Effector memory CD8-positive, alpha-beta T cell (primary cell): ENCODE measurements around the gene SLC4A9.
"Not testable (repeated sequence)": the region's sequence is repeated elsewhere in the genome, so short reads cannot be mapped to it uniquely, and the experiment has no call there.

ENCODE experiments used
- ATAC-seq: fragments of 150-1000 bp; cut with Tn5 transposase; replicated peaks from 2 replicates; pipeline ENCODE4 v1.10.0; 2021; ENCODE audit warnings: mild to moderate bottlenecking, moderate library complexity
- DNase-seq, 3 experiments: peaks; one replicate each; pipeline ENCODE4 v3.0.0; 2021
- H3K27ac Mint-ChIP-seq, 2 donors: one replicate each; pipeline ENCODE4 v1.8.0; 2022; ENCODE audit warnings: mild to moderate bottlenecking in 2 of 2, mixed read lengths in 2 of 2, moderate library complexity in 2 of 2
- H3K27me3 Mint-ChIP-seq, 2 donors: one replicate each; pipeline ENCODE4 v1.8.0; 2022; ENCODE audit warnings: mixed read lengths in 2 of 2
- H3K36me3 Mint-ChIP-seq: one replicate; pipeline ENCODE4 v1.8.0; 2022; ENCODE audit warnings: mild to moderate bottlenecking, moderate library complexity, mixed read lengths; ENCODE audit not compliant: insufficient read depth
- H3K4me1 Mint-ChIP-seq, 2 donors: one replicate each; pipeline ENCODE4 v1.8.0; 2022; ENCODE audit warnings: low read depth in 2 of 2, mixed read lengths in 2 of 2
- H3K4me3 Mint-ChIP-seq, 2 donors: one replicate each; pipeline ENCODE4 v1.8.0; 2022; ENCODE audit warnings: mild to moderate bottlenecking in 2 of 2, mixed read lengths in 2 of 2, moderate library complexity in 2 of 2
- H3K9me3 Mint-ChIP-seq, 2 donors: one replicate each; pipeline ENCODE4 v1.8.0; 2022; ENCODE audit warnings: mixed read lengths in 2 of 2

The SLC4A9 gene

DNA sequence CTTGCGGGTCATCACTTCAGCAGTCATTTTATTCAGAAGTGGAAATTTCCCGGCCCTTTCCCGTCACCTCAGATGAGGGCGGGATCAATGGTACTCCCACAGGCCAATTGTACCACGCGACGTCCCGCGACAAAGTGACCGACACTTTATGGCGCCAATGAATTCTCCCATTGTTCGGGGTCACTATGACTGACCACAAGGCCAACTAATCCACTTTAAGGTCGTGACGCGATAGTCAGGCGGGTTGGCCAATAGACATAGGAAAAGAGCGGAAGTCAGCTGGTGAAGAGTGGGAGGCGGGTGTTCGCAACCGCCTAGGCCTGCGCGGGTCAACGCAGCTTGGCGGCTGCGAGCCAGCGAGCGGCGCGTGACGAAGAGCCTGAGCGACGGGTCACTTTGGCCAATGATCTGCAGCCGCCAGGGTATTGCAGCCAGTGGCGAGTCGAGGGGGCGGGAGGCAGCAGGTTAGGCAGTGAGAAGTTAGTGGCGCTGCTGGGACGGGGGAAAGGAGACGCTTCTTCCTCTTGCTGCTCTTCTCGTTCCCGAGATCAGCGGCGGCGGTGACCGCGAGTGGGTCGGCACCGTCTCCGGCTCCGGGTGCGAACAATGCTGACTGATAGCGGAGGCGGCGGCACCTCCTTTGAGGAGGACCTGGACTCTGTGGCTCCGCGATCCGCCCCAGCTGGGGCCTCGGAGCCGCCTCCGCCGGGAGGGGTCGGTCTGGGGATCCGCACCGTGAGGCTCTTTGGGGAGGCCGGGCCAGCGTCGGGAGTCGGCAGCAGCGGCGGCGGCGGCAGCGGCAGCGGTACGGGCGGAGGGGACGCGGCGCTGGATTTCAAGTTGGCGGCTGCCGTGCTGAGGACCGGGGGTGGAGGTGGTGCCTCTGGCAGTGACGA lies 41.6 kb downstream of the SLC4A9 start, which contains the start of gene ANKHD1:
Gene ANKHD1 (plus strand): TSS at position 472 of the 896 bp plus-strand sequence. CDS start 135 bp downstream, at position 607.
- no peak within 1 kb of the TSS for H3K27ac Mint-ChIP-seq
- peaks cover 27 to 37% of the 10 kb centered on the region in 2 donors for H3K4me1 Mint-ChIP-seq
- H3K9me3 Mint-ChIP-seq = no peaks in the 10 kb centered on the region
- H3K4me3 Mint-ChIP-seq = no peak within 1 kb of the TSS
- H3K27me3 Mint-ChIP-seq = no peaks in the 10 kb centered on the region
- DNase-seq (peak; percentile 92 to 94 (median 94)), ATAC-seq (peak; percentile 78)
- H3K36me3 Mint-ChIP-seq = peaks cover 15% of the 10 kb centered on the region

DNA sequence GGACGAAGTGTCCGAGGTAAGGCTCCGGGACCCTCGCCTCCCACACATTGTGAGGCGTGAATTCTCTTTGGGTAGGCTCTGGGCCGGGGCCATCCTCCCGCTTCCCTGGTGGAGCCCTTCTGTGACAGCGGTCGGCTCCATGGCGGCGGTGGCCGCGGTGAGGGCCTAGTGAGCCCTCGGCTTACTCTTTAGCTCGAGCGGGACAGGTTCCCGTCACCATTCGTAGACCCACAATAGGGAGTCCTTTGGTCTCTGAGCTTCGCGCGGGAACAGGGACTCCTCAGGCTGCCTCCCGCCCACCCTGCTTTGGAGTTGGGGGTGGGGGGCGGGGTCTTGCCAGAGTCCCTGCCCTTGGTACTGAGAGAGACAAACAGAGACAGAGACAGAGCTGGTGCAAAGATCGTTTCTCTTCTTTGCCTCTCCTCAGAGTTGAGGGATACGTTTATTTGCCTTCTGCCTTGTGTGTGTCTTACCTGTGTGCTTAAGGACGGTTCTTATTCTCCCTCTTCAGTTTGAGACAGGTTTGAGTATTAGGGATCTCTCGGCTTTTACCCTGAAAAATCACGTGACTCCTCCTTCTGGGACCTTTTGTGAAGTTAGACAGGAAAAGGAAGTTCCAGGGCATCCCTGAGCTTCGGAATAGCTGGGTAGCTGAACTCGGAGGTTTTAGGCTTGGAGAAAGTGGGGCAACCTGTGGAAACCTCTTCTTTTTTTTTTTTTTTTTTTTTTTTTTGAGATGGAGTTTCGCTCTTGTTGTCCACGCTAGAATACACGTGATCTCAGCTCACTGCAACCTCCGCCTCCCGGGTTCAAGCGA lies 42.5 kb downstream of the SLC4A9 start:
- peaks cover 27 to 40% of the 10 kb centered on the region in 2 donors for H3K4me1 Mint-ChIP-seq
- DNase-seq (peak; percentile 19 to 45 (median 30)), ATAC-seq (no peak)
- peaks cover 20% of the 10 kb centered on the region for H3K36me3 Mint-ChIP-seq
- no peaks in the 10 kb centered on the region for H3K9me3 Mint-ChIP-seq
- no peak overlapping the region for H3K4me3 Mint-ChIP-seq
- H3K27me3 Mint-ChIP-seq = no peaks in the 10 kb centered on the region
- H3K27ac Mint-ChIP-seq = no peak overlapping the region

DNA sequence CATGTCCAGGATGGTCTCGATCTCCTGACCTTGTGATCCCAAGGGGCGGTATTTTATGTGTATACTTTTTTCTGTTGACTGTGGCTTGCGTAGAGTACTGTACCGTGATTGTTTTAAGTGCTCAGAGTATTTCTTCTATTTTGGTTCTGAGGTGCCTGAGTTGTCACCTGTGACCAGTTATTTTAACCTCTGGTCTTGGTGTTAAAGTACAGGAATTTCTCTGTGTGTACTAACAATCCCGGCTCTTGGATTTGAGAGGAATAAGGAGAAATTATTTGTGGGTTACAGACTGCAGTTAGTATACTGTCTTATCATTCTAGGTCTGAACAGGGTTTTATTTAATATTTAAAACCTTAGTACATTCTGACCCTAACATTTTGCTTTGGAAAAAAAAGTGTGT lies 43.6 kb downstream of the SLC4A9 start:
- Mint-ChIP-seq H3K4me1 (peaks cover 30 to 45% of the 10 kb centered on the region in 2 donors), H3K27ac (no peak overlapping the region), H3K27me3 (no peaks in the 10 kb centered on the region), H3K36me3 (peaks cover 25% of the 10 kb centered on the region), H3K9me3 (no peaks in the 10 kb centered on the region), H3K4me3 (no peak overlapping the region)
- ATAC-seq = no peak
- no peak for DNase-seq

DNA sequence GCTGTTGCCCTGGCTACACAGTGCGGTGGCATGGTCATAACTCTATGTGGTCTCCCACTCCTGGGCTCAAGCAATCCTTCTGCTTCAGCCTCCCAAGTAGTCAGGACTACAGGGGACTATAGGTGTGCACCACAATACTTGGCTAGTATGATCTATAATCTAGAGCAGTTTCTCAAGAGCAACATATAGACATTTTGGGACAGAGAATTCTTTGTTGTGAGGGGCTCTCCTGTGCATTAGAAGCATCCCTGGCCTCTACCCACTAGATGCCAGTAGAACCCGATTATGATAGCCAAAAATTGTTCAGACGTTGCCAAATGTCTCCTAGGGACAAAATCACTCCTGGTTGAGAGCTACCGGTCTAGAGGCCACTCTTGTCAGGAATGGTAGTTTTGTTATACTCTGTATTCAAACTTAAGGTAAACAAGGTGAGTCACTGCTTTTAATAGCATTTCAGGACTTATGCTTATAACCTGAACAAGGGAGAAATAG lies 48.8 kb downstream of the SLC4A9 start:
- H3K9me3 Mint-ChIP-seq = no peaks in the 10 kb centered on the region
- no peak overlapping the region for H3K27ac Mint-ChIP-seq
- DNase-seq (no peak), ATAC-seq (peak; percentile 22)
- peaks cover 27 to 44% of the 10 kb centered on the region in 2 donors for H3K4me1 Mint-ChIP-seq
- H3K4me3 Mint-ChIP-seq = peak overlapping the region in 1 of 2 donors; percentile 18
- peaks cover 42% of the 10 kb centered on the region for H3K36me3 Mint-ChIP-seq
- H3K27me3 Mint-ChIP-seq = no peaks in the 10 kb centered on the region

DNA sequence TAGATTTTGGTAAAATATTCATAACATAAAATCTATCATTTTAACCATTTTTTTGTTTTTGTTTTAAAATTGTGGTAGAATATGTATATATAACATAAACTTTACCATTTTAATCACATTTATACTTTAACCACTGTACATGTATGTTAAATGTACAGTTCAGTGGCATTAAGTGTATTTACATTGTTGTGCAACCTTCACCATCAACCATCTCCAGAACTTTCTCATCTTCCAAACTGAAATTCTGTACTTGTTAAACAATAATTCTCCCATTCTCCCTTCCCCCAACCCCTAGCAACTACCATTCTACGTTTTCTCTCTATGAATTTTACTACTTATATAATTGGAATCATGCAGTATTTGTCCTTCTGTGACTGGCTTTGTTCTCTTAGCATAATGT lies 53.2 kb downstream of the SLC4A9 start:
- Mint-ChIP-seq H3K9me3 (no peaks in the 10 kb centered on the region), H3K4me3 (peak overlapping the region in 1 of 2 donors; percentile 5), H3K36me3 (peaks cover 30% of the 10 kb centered on the region), H3K27ac (peak overlapping the region in 1 of 2 donors; percentile 22), H3K27me3 (no peaks in the 10 kb centered on the region), H3K4me1 (peaks cover 25 to 33% of the 10 kb centered on the region in 2 donors)
- ATAC-seq = no peak
- no peak for DNase-seq

DNA sequence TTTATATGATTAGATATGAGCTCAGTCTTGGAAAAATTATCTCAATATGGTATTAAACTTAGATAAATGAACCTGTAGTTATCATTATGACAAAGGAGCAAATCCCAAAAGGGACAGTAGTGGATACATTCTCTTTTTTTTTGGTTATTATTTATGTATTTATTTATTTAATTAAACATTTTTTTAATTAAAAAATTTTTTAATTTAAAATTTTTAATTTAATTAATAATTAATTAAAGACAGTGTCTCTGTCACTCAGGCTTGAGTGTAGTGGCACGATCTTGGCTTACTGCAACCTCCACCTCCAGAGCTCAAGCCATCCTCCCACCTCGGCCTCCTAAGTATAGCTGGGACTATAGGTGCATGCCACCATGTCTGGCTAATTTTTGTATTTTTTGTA lies 57.2 kb downstream of the SLC4A9 start:
- Mint-ChIP-seq H3K4me3 (peak overlapping the region; percentile 23 to 31), H3K4me1 (peaks cover 39 to 57% of the 10 kb centered on the region in 2 donors), H3K36me3 (peaks cover 44% of the 10 kb centered on the region), H3K27me3 (no peaks in the 10 kb centered on the region), H3K9me3 (no peaks in the 10 kb centered on the region), H3K27ac (peak overlapping the region in 1 of 2 donors; percentile 81)
- DNase-seq = no peak
- no peak for ATAC-seq

DNA sequence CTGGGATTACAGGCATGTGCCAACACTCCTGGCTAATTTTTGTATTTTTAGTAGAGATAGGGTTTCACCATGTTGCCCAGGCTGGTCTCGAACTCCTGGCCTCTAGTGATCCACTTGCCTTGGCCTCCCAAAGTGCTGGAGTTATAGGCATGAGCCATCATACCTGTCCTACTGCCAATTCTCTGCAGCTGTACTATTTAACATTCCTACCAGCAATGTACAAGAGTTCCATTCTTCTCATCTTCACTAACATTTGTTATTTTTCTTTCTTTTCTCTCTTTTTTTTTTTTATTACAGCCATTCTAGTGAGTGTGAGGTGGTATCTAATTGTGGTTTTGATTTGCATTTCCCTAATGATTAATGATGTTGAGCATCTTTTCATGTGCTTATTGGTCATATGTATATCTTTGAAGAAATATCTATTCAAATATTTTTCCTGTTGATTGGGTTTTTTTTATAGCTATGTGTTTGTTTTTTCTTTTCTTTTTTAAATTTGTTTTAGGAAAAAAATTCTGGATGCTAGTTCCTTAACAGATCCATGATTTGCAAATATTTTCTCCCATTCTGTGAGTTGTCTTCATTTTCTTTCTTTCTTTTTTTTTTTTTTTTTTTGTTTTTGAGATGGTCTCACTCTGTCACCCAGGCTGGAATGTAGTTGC lies 59.0 kb downstream of the SLC4A9 start:
- Mint-ChIP-seq H3K4me1 (peaks cover 39 to 56% of the 10 kb centered on the region in 2 donors), H3K9me3 (no peaks in the 10 kb centered on the region), H3K36me3 (peaks cover 42% of the 10 kb centered on the region), H3K4me3 (peak overlapping the region; percentile 28 to 55), H3K27me3 (no peaks in the 10 kb centered on the region), H3K27ac (peak overlapping the region; percentile 47 to 65)
- ATAC-seq = no peak
- DNase-seq = no peak

DNA sequence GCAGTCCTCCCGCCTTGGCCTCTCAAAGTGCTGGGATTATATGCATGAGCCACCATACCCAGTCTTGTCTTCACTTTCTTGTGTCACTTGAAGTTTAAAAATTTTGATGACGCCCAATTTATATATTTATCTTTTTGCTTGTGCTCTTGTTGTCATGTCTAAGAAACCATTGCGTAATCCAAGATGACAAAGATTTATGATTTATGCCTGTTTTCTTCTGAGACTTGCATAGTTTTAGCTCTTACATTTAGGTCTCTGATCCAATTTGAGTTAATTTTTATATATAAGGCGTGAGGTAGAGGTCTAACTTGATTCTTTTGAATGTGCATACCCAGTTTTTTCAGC lies 60.2 kb downstream of the SLC4A9 start:
- H3K4me1 Mint-ChIP-seq = peaks cover 40 to 63% of the 10 kb centered on the region in 2 donors
- DNase-seq (no peak), ATAC-seq (no peak)
- H3K27ac Mint-ChIP-seq = peak overlapping the region; percentile 47 to 65
- no peaks in the 10 kb centered on the region for H3K9me3 Mint-ChIP-seq
- H3K27me3 Mint-ChIP-seq = no peaks in the 10 kb centered on the region
- H3K4me3 Mint-ChIP-seq = peak overlapping the region; percentile 45 to 55
- peaks cover 38% of the 10 kb centered on the region for H3K36me3 Mint-ChIP-seq

DNA sequence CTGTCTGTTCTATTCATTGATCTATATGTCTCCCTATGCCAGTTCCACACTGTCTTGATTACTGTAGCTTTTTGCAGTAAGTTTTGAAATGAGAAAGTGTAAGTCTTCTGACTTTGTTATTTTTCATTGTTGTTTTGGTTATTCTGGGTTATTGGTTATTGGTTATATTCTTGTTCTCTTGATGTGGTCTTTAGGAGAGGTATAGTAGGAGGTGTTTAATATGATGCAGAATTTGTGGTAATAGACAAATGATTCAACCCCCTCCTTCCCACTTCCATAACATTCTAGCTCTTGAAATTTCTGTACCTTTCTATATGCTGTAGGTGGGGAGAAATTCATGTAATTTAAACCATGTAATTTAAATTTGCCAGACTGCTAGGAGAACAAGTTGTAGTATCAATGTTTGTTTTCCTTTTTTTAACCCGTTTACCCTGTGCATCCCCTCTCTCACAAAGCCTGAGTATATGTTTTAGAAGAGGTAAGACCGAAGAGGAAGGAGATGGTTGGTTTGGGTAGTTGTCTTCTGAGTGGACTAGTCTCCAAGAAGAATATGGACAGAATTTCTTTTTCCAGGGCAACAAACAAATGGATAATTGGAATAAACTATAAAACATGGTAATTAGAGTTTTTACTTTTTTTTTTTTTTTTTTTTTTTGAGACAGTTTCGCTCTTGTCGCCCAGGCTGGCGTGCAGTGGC lies 60.8 kb downstream of the SLC4A9 start:
- Mint-ChIP-seq H3K4me1 (peaks cover 40 to 66% of the 10 kb centered on the region in 2 donors), H3K9me3 (no peaks in the 10 kb centered on the region), H3K4me3 (peak overlapping the region; percentile 0 to 55), H3K27me3 (no peaks in the 10 kb centered on the region), H3K36me3 (peaks cover 42% of the 10 kb centered on the region), H3K27ac (peak overlapping the region in 1 of 2 donors; percentile 65)
- DNase-seq (no peak), ATAC-seq (no peak)

DNA sequence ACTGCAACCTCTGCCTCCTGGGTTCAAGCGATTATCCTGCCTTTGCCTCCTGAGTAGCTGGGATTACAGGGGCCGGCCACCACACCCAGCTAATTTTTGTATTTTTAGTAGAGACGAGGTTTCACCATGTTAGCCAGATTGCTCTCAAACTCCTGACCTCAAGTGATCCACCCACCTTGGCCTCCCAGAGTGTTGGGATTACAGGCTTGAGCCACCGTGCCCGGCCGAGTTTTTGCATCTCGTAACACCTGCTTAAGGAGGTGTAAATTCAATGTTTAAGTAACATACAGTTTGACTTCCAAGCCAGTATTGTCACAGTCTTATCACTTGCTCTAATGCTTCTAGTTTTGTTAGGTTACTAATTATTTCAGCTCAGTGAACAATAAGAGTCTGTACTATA lies 61.4 kb downstream of the SLC4A9 start:
- H3K27me3 Mint-ChIP-seq, DNase-seq, H3K4me3 Mint-ChIP-seq, H3K9me3 Mint-ChIP-seq, ATAC-seq: not testable (repeated sequence)
- Mint-ChIP-seq H3K27ac (peak overlapping the region in 1 of 2 donors; percentile 15), H3K36me3 (peaks cover 47% of the 10 kb centered on the region), H3K4me1 (peaks cover 36 to 64% of the 10 kb centered on the region in 2 donors)

DNA sequence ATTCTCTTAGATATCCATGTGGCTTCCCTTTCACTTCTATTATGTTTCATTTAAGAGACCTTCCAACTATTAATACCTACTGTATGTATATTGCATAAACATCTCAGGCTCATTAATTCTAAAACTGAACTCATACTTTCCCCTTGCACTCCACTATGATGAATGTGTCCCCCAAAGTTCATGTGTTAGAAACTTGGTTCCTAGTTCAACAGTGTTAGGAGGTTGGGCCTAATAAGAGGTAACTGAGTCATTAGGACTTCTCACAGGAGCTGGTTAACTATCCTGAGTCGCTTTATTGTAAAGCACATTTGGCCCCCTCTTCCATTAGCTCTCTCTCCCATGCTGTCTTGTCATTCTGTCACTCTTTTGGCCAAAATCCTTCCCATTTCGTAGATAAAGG lies 63.6 kb downstream of the SLC4A9 start:
- DNase-seq = no peak
- peak overlapping the region in 1 of 2 donors; percentile 21 for H3K4me3 Mint-ChIP-seq
- no peak for ATAC-seq
- peaks cover 31 to 59% of the 10 kb centered on the region in 2 donors for H3K4me1 Mint-ChIP-seq
- H3K27ac Mint-ChIP-seq = peak overlapping the region; percentile 13 to 37
- peaks cover 39% of the 10 kb centered on the region for H3K36me3 Mint-ChIP-seq
- no peaks in the 10 kb centered on the region for H3K9me3 Mint-ChIP-seq
- no peaks in the 10 kb centered on the region for H3K27me3 Mint-ChIP-seq

DNA sequence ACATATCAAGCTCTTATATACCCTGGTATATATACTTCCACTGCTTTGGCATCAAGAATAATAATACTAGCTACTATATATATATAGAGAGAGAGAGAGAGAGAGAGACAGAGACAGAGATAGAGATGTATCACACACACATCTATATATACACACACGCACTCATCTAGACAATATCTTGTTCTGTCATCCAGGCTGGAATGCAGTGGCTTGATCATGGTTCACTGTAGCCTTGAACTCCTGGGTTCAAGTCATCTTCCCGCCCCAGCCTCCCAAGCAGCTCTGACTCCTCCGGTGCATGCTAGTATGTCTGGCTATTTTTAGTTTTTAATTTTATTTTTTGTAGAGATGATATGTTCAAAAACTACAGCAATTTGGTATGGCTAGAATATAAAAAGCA lies 64.1 kb downstream of the SLC4A9 start:
- DNase-seq (no peak), ATAC-seq (no peak)
- H3K27ac Mint-ChIP-seq = peak overlapping the region; percentile 13 to 37
- H3K4me3 Mint-ChIP-seq = peak overlapping the region in 1 of 2 donors; percentile 21
- H3K9me3 Mint-ChIP-seq = no peaks in the 10 kb centered on the region
- peaks cover 42% of the 10 kb centered on the region for H3K36me3 Mint-ChIP-seq
- peaks cover 27 to 55% of the 10 kb centered on the region in 2 donors for H3K4me1 Mint-ChIP-seq
- no peaks in the 10 kb centered on the region for H3K27me3 Mint-ChIP-seq
